GM12892 (cell line): ENCODE measurements around the gene C5.

Experiments used
- POLR2A ChIP-seq: IDR thresholded peaks from 2 replicates; pipeline ENCODE4 v1.6.1; 2011; ENCODE audit warnings: low read depth, low read length, control low read depth
- POLR2AphosphoS5 ChIP-seq: IDR thresholded peaks from 2 replicates; pipeline ENCODE4 v1.6.1; 2011; ENCODE audit warnings: low read depth, low read length, control low read depth
- TAF1 ChIP-seq: IDR thresholded peaks from 2 replicates; pipeline ENCODE4 v1.6.1; 2011; ENCODE audit warnings: low read depth, mild to moderate bottlenecking, control low read depth, low read length, borderline replicate concordance

DNA sequence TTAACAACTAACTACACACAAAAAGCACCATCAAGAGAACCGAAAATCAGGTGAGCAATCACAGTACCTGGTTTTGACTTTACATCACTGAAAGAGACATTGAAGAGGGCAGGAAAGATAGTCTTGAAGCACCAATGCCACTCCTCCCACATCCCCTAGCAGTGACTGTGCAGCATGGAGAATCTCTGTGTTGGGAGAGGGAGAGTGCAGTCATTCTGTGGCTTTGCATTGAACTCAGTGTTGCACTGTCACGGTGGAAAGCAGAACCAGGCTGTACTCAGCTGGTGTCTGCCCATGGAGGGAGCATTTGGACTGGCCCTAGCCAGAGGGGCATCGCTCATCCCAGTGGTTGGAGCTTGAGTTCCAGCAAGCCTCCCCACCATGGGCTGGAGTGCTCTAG, 40.4 kb downstream of the C5 start:
- TF ChIP-seq POLR2AphosphoS5 (no peak), POLR2A (no peak), TAF1 (no peak)
